Nephron progenitor cell (in vitro differentiated cells): ENCODE measurements around the gene CCNL1.

ENCODE experiments used
- DNase-seq: peaks from one replicate; pipeline ENCODE4 v3.0.0; 2021
- H3K27ac Mint-ChIP-seq: 2 replicates; pipeline ENCODE4 v1.8.0; 2021; ENCODE audit warnings: mild to moderate bottlenecking, moderate library complexity, mixed read lengths
- H3K27me3 Mint-ChIP-seq: 2 replicates; pipeline ENCODE4 v1.8.0; 2021; ENCODE audit warnings: mild to moderate bottlenecking, low read depth, mixed read lengths; ENCODE audit not compliant: poor library complexity
- H3K36me3 Mint-ChIP-seq: 2 replicates; pipeline ENCODE4 v1.8.0; 2021; ENCODE audit warnings: low read depth, mixed read lengths
- H3K4me1 Mint-ChIP-seq: 2 replicates; pipeline ENCODE4 v1.8.0; 2021; ENCODE audit warnings: mixed read lengths
- H3K4me3 Mint-ChIP-seq: 2 replicates; pipeline ENCODE4 v1.8.0; 2021; ENCODE audit warnings: mild to moderate bottlenecking, moderate library complexity, mixed read lengths
- H3K9me3 Mint-ChIP-seq: 2 replicates; pipeline ENCODE4 v1.8.0; 2021; ENCODE audit warnings: mild to moderate bottlenecking, moderate library complexity, mixed read lengths
- CTCF ChIP-seq: fragments of 200-600 bp; sonication (generic); IDR thresholded peaks from 2 replicates; pipeline ENCODE4 v1.5.0; 2021; ENCODE audit warnings: antibody characterized with exemption

CCNL1 gene

GRCh38 chr3:157135671-157136396, 24.1 kb downstream of the CCNL1 start:
- Mint-ChIP-seq H3K9me3 (no peaks in the 10 kb centered on the region), H3K27ac (peak overlapping the region; percentile 53), H3K36me3 (peaks cover 8% of the 10 kb centered on the region), H3K4me3 (no peak overlapping the region), H3K27me3 (peaks cover 7% of the 10 kb centered on the region), H3K4me1 (peaks cover 30% of the 10 kb centered on the region)
- DNase-seq: no peak
- no peak for TF ChIP-seq CTCF

GRCh38 chr3:157134620-157135191, 25.2 kb downstream of the CCNL1 start:
- Mint-ChIP-seq H3K27ac (no peak overlapping the region), H3K4me3 (no peak overlapping the region)
- DNase-seq: no peak

GRCh38 chr3:157133434-157134320, 26.3 kb downstream of the CCNL1 start:
- no peak for DNase-seq

More at GRCh38 chr3:157134620-157135191, 25.2 kb downstream of the CCNL1 start:
- H3K27me3 Mint-ChIP-seq: peaks cover 7% of the 10 kb centered on the region
- peaks cover 8% of the 10 kb centered on the region for H3K36me3 Mint-ChIP-seq
- peaks cover 41% of the 10 kb centered on the region for H3K4me1 Mint-ChIP-seq
- TF ChIP-seq CTCF: no peak
- H3K9me3 Mint-ChIP-seq: no peaks in the 10 kb centered on the region

GRCh38 chr3:157132936-157133335, 27.0 kb downstream of the CCNL1 start:
- Mint-ChIP-seq H3K27ac (no peak overlapping the region), H3K4me1 (peaks cover 58% of the 10 kb centered on the region), H3K27me3 (peaks cover 7% of the 10 kb centered on the region), H3K4me3 (no peak overlapping the region), H3K36me3 (peaks cover 2% of the 10 kb centered on the region), H3K9me3 (no peaks in the 10 kb centered on the region)
- TF ChIP-seq CTCF: no peak
- DNase-seq: no peak

More at GRCh38 chr3:157133434-157134320, 26.3 kb downstream of the CCNL1 start:
- Mint-ChIP-seq H3K9me3 (no peaks in the 10 kb centered on the region), H3K27ac (no peak overlapping the region), H3K36me3 (peaks cover 8% of the 10 kb centered on the region), H3K4me1 (peaks cover 51% of the 10 kb centered on the region), H3K27me3 (peaks cover 7% of the 10 kb centered on the region), H3K4me3 (no peak overlapping the region)
- TF ChIP-seq CTCF: no peak

- peaks cover 64% of the 10 kb centered on the region for H3K4me1 Mint-ChIP-seq
- peaks cover 7% of the 10 kb centered on the region for H3K27me3 Mint-ChIP-seq
- H3K36me3 Mint-ChIP-seq: no peaks in the 10 kb centered on the region
- no peaks in the 10 kb centered on the region for H3K9me3 Mint-ChIP-seq
- no peak for DNase-seq
- TF ChIP-seq CTCF: no peak
- H3K4me3 Mint-ChIP-seq: no peak overlapping the region
- peak overlapping the region; percentile 75 for H3K27ac Mint-ChIP-seq
These were observed 27.6 kb downstream of the CCNL1 start for GRCh38 chr3:157132341-157132740.
